ENCODE measurements around the gene MRPS6.

Gene MRPS6

GRCh38 chr21:34072145-34073031 lies 990 bp upstream of the MRPS6 start:
- no peak for DNase-seq

DNA sequence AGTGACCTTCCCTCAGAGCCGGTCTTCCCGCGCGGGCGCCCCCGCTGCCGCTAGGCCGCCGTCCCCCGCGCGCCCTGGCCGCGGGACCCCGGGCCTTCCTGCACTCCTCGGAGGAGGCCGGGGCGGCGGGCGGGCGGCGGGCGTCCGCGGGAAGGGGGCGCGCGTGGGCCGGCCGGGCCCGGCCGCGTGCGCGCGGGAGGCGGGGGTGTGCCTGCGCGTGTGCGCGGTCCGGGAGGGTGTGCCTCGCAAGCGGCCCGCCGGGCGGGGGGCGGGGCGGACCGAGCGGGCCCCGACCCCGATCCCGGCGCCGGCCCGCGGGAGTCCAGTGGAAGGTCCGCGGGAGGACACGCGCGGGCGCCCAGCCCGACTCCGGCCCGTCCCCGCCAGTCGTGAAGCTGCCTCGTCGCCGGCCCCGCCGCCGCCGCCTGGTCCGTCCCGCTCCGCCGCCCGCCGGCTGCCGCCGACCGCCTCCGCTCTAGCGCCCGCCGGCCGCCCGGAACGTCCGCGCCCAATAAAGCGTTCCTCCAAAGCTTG lies 438 bp downstream of the MRPS6 start:
- peak; percentile 43 for DNase-seq

DNA sequence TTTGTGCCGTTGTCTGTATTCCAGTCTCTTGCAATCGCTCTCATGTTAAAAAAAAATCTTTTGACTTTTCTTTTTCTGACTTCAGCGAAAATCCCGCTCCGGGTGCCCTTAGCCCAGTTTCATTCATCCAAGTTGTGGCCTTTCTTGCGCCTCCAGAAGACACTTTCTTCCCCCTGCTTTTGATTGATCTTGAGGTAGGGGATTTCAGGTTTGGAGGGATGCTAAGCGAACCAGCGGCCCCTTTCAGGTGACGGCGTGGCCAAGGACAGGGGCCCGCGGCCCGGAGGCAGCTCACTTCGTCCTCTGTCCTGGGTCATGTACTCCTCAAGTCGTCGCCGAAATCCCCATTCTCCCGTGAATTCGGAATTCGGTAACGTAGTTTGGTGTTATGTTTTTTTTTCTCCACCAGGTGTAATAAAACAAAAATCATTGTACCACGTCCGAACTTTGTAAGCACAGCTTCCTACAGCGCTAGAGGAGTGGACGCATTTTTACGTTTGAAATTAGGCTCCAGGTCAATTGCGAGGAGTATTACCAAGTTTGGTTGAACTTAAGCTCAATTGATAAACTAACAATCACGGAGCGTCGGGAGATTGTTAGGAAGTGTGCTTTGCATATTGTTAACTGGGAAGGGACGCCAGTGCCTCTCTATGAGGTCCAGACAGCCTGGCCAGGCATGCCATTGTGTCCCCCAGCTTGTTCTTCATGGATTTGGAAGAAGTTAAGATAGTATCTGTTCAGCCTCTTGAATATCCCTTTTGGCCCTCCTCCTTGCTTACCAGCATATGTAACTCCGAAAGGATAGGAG lies 1.1 kb downstream of the MRPS6 start:
- no peak for DNase-seq

GRCh38 chr21:34075091-34075425 lies 1.7 kb downstream of the MRPS6 start:
- DNase-seq = no peak

GRCh38 chr21:34075760-34076660 lies 2.6 kb downstream of the MRPS6 start:
- DNase-seq = no peak

- no peak for DNase-seq
Measured at GRCh38 chr21:34076835-34077234, 3.5 kb downstream of the MRPS6 start.

- no peak for DNase-seq
Measured at GRCh38 chr21:34077888-34078287, 4.5 kb downstream of the MRPS6 start.

DNA sequence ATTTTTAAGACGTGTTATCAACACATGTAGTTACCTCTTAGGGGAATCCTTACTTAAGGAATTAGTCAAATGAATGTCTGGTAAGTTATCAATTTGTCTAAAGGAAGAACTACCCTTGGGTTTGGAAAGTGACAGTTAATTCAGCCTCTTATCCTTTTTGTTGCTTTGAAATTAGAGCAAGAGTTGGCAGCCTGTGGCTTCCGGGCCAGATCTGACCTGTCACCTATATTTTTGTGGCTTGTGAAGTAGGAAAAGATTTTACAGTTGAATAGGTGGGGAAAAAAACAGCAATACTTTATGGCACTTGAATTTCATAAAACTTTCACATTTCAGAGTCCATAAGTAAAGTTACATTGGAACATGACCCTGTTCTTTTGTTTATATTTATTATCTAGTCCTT lies 5.5 kb downstream of the MRPS6 start:
- no peak for DNase-seq

- no peak for DNase-seq
Measured at GRCh38 chr21:34080710-34081109, 7.3 kb downstream of the MRPS6 start.

GRCh38 chr21:34082769-34083168 lies 9.4 kb downstream of the MRPS6 start:
- no peak for DNase-seq

DNA sequence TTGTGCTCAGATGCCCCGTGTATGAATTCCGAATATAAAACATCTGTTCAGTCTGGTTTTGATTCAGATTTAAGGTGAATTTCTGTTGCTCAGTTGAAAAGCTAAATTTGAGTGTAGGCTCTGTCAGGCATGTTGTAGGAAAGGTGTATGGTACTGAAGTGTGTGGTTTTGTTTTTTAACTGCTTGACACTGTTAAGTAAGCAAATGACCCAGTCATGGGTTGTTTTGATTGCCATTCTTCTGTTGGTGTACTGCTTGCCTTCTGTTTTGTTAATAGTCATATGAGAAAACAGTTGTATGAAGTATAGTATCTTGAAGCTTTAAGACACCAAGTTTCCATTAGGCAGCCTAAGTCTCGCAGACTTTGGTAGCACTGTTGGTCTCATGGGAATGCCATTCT lies 10.0 kb downstream of the MRPS6 start:
- DNase-seq = no peak

DNA sequence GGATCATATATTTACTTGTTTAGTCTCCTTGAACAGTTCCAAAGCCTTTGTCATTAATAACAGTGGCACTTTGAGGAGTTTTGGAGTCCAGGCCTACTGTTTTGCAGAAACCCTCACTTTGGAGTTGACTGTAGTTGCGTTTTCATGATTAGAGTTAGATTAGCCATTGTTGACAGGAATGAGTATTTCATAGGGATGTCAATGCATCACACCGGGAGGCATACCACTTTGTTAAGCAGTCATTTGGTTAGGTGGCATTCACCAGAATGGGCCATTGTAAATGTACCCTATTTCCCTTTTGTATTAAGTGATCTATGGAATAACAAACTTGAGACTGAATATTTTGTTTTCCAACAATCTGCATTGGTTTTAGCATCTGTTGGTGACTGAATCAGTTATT lies 11.8 kb downstream of the MRPS6 start:
- no peak for DNase-seq

DNA sequence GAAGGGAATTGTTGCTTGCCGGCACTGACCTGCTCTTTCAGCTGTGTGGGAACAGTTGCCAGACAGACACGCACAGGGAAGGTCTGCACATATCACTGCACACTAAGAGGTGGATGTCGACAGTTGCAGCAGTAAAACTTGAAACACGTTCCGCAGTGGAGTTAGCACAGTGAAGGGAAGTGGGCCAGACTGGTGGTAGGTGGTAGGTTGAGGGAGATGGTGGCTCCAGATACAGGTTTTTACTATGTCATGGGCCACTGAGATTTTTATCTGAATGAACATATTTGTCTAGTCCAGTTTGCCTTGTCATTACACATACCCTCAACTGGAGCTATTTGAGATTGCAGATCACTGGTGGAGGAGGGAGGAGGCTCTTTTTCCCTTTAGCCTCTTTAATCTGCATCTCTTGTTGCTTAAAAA lies 13.5 kb downstream of the MRPS6 start:
- no peak for DNase-seq

- DNase-seq = no peak
Measured at GRCh38 chr21:34088752-34089151, 15.4 kb downstream of the MRPS6 start.

GRCh38 chr21:34091032-34091431 lies 17.7 kb downstream of the MRPS6 start:
- no peak for DNase-seq

GRCh38 chr21:34091607-34092006 lies 18.2 kb downstream of the MRPS6 start:
- DNase-seq = no peak

DNA sequence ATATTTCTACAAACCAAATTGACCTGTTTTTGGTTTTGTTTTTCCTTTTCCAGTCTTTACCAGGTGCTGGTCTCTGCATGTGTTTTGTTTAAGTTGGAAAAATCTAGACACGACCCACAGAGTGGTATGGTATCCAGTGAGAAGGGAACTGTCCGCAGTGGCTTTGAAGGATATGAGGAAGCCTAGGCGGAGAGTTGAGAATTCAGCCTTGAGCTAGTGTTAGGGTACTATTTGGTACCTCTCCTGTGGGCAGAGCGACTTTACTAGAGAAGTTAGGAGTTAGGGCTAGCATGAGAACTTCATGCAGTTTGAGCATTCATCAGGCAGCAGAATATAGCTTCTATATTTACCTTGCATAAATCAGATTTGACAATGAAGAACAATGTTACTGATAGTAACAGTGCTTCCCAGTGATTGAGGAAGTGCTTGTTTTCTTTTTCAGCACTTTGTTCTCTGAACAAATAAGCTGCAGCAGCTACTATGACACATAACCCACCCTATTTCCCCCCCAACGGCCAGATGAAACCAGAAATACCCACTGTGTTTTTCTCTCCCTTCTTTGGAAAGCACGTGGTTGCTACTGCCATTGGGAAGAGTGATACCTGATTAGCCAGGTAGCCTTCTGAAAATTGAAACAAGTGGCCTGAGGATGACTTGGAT lies 19.0 kb downstream of the MRPS6 start:
- DNase-seq = no peak

DNA sequence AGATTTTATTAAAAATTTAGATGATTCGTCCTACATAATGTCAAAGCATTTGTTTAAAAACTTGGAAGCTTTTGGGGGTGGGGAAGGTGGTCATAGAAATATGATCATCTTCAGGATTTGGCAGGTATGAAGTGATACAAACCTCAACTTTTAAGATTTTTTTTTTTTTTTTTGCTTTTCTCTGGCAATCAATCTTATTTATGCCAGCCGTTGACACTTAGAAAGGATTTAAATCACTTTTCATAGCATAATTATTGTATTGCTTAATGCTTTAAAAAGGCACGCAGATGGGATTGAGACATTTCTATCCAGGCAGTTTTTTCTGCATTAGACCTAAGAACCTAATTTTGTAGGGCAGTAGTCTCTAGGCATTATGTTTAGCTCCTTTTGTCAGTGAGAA lies 19.7 kb downstream of the MRPS6 start:
- no peak for DNase-seq

- no peak for DNase-seq
Measured at GRCh38 chr21:34094949-34095348, 21.6 kb downstream of the MRPS6 start.

DNA sequence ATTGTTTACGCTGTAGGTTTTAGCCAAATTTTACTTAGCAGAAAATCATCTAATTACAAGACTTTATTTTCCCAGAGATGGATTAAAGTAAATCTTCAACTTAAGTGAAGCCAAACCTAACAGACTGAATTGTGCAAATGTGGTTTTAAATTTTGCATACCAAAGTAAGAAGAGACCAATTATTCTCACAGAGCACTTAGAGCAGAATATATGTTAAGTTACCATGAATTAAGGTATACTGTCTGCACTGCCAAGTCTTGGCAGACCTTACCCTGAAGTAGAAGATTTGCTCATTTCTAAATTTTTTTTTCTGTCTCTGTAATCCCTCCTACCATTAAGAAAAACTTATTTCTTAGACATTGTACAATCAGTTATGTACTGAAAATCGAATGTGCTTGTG lies 24.1 kb downstream of the MRPS6 start:
- no peak for DNase-seq

DNA sequence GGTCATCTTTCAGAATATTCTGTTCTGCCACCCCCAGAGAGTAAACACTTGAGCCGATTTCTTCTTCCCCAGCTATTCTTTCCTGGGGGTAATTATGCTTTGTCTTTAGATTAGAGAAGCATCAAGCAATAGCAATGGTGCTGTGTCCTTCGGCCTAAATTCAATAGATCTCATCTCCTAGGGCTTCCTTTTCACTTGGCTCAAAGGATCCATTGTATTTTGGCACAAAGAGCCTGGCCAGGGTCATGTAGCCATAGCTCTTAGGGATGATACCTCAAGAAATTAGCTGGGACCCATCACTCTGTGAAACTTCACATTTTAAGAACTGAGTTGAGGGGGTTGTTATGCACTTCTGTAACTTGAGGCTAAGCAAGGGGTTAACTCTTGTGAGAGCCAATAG lies 27.0 kb downstream of the MRPS6 start:
- no peak for DNase-seq

GRCh38 chr21:34100790-34101189 lies 27.4 kb downstream of the MRPS6 start:
- no peak for DNase-seq

All from CD4-positive, alpha-beta T cell treated with Interferon gamma for 1 hour (primary cell).